GM21723 (cell line): ENCODE results near the gene GFOD1.
"Not testable (repeated sequence)": the region's sequence is repeated elsewhere in the genome, so short reads cannot be mapped to it uniquely, and the experiment has no call there.

ENCODE experiments used
- ATAC-seq: cut with Tn5 transposase; IDR thresholded peaks from one replicate; pipeline ENCODE4 v1.9.1; 2021; ENCODE audit warnings: mild to moderate bottlenecking, moderate library complexity; ENCODE audit not compliant: unreplicated experiment

The GFOD1 gene

DNA sequence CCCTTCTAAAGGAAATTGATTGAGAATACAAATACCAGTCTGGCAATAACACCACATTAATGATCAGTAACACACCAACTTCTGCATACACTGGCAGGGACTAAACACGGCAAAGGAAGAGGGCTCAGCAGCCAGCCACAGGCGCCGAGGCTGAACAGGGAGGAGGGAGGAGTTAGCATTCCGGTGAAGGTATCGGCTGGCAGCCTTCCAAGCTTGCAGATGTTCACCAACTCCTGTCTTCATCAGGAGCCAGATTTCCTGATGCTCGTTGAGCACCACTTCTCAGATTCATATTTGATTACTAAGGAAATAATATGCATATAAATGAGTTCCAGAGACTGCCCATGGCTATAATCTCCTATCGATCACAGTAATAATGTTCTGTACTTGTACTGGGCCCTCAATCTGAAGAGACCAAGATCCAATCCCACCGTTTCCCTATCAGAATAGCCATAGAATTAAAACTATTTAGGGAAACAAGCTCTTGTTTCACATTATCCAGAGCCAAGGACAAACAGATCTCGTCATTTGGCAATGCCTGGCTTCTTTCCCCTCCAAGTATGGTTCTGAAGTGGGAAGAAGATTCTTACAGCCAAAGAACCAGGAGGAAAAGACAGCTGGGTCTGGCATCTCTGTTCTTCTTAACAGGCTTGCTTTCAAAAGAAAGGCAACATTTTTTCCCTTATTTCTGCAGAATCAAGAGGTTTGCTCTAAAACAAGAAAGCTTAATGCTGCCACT is 42.2 kb downstream of the GFOD1 start:
- ATAC-seq, result no peak

DNA sequence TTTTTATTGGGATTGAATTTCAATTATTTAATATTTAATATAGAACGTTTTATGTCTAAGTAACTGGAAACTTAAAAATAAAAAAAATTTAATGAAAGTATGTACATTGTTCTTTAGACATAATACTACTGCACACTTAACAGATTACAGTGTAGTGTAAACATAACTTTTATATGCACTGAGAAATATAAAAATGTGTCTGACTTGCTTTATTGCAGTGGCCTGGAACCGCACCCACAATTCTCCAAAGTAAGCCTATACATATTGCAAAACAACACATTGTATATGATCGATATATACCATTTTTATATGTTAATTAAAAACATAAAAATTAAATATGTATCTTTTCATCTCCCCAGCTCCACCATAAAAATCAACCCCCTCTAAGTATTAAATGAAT is 42.8 kb downstream of the GFOD1 start:
- ATAC-seq, result no peak

DNA sequence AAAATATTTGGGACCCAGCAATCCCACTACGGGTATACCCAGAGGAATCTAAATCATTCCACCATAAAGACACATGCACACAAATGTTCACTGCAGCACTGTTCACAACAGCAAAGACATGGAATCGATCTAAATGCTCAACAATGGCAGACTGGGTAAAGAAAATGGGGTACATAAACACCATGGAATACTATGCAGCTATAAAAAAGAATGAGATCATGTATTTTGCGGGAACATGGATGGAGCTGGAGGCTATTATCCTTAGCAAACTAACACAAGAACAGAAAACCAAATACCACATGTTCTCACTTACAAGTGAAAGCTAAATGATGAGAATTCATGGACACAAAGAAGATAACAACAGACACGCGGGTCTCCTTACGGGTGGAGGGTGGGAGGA is 43.4 kb downstream of the GFOD1 start:
- ATAC-seq, result not testable (repeated sequence)

DNA sequence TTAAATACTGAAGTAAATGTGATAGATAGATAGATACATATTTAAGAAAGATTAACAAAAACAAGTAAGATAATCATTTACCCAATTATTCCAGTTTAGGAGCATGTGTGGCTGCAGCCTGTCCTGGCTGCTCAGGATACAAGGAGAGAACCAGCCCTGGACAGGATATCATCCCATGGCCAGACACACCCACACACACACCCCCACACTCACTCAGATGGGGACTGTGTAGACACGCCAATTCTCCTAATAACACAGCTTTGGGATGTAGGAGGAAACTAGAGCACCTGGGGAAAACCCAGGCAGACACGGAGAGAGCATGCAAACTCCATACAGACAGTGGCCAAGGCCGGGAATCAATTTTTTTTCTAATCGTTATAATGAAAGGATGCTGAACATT is 45.6 kb downstream of the GFOD1 start:
- ATAC-seq, result no peak

DNA sequence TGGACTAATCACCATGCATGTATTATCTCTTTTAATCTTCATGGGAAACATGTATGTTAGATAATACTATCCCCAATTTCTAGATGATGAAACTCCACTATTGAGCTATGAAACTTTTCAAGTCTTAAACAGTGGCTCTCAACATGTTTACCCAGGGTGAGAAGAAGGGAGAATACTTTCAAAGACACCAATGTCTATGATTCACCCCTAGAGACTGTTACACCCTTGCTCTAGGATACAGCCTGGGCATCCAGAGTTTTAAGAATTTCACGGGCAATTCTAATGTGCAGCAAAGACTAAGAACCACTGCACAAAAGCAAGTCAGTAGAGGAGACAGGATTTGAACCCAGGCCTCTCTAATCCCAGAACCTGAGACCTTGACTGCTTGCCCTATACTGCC is 47.8 kb downstream of the GFOD1 start:
- ATAC-seq, result no peak

DNA sequence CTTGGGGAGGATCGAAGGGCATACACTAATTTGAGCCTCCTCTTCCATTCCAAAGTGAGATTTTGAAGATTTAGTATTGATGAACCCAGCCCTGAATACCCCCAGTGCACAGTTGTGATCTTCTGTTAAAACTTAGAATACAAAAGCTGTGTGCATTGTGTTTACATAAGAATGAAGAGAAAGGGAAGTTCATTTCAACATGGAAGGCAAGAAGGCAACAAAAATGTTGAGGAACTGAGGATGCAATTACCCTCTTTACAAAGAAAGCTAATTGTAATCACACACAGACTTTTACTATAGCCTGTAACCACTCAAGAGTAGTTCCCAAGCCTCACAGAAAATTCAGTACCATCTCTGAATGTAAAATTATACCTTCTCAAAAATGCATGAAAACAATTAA is 49.3 kb downstream of the GFOD1 start:
- no peak for ATAC-seq

DNA sequence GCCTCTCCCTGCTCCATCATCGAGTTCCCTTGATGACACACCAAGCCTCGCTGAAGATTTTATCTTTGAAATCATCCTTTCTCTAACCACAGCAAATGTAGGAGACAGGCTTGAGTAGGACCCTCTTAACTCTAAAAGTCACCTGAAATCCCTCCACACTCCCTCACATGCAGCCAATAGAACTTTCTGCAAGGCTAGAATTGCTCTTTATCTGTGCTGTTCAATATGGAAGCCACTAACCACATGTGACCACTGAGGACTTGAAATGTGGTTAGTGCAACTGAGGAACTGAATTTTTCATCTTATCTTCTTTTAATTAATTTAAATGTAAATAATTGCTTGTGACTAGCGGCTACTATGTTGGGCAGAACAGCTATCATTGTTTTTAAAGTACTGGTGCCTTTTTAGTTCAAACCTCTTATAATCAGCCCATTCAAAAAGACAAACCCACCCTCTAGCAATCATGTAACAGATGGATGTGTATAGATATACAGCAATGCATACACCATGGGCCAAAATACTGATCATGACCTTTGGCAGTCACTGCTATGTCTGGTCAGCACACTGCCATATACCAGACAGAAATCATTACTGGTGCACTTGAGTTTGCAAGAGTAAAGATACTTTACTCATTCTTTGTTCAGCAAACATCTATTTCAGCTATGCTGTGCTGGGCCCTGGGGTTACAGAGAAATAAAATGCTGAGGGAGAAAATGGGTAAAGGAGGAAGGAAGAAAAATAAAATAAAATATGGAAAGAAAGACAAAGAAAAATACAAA is 50.0 kb downstream of the GFOD1 start:
- no peak for ATAC-seq

DNA sequence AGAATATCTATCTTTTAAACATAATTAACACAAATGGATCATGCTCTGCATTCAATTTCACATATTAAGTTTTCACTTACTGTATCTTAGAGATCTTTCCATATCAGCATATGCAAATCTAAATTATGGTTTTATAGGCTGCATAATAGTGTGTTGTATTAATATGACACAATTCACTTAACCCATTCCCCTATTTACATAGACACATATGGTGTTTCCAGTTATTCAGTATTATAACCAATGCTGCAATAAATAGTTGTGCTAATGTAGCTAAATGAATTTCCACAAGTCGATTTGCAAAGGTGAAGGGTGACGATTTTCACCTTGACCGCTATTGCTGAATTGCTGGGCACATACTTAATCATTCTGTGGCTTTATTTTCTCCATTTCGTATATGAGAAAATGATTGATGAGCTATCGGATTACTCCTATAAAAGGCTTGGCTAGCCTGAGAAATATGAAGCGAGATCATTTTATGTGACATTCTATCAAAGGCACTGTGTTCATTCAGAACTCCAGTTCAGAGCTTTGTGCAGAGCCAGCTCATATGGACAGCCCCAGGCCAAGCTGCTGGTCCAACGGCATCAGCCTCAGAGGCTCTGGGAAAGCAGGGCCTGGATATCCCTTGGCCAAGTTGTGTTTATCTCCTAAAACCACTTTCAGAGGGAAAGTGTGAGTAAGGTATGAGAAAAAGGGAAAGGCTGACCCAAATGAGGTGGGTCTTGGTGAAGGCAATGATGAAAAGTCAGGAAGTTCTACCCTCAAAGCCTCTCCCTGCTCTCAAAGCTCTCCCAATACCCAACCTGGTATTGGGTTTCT is 50.8 kb downstream of the GFOD1 start:
- ATAC-seq, result no peak

DNA sequence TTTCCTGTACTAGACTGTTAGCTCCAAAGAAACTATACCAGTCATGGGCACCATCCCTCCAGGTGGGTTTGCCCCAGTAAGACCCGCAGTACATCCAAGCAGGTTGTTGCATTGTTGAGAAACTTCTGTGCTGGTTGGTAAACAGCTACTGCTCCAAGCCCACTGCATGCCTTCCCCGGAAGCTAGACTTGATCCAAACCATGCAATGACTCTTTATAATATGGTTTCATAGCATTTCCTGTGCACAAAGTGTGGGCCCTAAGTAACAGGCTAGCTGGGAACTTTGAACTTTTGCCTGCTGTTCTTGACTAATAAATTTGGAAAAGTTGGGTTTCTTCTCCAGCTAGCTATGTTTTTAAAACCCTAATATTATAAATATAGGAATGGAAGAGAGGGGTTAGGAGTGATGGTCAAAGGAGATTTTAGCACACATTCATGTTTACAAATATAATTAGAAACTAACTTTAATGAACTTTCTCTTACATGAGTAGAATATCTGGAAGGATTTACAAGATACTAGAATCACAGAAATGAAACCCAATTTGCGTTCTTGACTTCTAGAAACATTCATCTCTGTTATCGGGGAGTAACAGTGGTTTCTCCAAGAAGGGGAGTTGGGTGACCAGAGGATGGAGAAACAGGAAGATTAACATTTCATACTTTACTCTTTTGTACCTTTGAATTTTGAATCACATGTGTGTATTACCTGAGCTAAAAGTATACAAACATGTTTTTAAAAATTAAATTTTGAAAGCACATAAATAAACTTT is 51.7 kb downstream of the GFOD1 start:
- no peak for ATAC-seq

DNA sequence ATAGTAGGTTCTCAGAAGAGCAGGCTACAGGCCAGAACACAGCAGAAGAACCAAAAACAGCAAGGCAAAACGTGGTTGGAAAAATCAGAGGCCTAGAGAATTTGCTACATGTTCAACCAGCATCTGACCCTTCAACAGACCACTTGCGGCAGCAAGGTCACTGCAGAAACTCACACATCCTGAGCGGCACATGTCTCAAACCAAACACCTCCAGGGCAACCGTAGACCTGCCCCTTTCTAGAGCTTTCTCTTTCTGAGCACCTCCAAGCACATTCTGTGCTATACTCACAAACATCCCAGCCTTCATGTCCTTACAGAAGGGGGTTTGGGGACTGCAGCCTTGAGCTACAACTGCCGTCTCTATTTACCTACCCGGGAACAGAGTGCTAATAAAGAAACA is 52.6 kb downstream of the GFOD1 start:
- ATAC-seq, result no peak

DNA sequence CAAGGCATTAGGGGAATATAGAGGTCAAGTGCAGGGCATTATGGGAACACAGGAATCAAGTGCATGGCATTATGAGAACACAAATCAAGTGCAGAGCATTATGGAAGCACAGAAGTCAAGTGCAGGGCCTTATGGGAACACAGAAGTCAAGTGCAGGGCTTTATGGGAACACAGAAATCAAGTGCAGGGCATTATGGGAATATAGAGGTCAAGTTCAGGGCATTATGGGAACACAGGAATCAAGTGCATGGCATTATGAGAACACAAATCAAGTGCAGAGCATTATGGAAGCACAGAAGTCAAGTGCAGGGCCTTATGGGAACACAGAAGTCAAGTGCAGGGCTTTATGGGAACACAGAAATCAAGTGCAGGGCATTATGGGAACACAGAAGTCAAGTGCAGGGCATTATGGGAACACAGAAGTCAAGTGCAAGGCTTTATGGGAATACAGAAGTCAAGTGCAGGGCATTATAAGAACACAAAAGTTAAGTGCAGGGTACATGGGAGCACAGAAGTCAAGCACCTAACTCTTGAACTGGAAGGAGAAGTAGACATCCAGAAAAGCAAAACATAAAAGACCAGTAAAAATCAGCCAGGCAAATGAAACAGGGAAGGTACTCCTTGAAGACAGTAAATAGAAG is 53.1 kb downstream of the GFOD1 start:
- not testable (repeated sequence) for ATAC-seq

DNA sequence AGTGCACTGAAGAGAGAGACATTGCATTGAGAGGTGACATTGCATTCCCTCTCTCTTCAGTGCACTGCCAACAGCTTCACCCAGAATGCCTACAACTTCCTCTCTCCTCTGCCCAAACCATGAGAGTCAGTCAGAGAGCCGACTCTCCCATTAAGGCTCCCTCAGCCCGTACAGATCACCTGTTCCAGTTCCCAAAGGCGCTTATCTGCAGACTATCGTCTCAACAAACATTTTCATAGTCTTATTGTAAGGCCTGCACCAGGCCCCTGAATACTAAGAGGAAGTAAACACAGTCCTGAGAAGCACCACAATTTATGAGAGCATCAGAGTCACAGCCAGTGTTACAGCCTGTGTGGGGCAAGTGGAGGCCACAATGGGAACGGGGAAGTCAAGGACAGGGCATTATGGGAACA is 53.7 kb downstream of the GFOD1 start:
- no peak for ATAC-seq

DNA sequence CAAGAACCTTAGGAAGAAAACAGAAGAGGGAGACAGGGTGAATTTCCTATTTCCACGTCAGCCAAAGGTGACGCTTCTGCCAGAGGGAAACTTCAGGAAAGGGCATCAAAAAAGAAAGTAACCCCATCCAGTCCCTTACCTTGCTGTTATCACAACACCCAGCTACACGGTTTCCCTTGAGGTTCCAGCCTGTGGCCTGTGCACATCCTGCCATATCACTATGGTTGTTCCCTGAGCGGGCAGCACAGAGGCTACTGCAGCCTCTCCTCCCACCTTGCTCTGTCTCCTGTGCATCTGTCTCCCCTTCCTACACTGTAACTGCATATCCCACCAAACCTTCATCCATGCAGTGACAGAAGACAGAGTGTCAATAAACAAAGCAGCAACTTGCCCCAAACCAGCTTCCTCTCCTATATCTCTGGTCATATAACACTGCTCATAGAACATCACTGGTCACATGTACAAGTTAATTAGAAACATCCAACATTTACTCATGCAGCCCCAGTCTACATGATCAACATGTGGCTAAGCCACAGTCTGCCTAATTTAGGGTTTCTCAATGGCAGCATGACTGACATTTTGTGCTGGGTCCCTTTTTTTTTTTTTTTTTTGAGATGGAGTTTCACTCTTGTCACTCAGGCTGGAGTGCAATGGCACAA is 54.7 kb downstream of the GFOD1 start:
- no peak for ATAC-seq

DNA sequence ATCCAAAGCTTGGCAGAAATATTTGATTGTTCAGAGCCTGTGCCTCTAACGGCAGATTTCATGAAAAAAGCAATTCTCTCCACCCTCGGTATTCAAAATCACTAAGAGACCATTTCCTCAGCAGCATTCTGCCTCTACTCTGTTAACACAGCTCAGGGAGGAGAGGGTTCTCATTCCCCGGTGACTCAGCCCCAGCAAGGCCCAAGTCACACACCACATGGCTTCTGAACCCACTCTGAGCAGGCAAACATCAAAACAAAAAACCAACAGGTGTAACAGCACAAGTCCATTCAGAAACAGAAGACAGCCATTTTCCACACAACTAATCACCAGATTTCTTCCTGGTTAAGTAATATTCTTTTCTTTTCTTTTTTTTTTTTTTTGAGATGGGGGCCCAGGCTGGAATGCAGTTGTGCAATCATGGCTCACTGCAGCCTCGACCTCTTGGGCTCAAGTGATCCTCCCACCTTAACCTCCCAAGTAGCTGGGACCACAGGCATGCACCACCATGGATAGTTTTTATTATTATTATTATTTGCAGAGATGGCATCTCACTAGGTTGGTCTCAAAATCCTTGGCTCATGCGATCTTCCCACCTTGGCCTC is 55.4 kb downstream of the GFOD1 start:
- ATAC-seq, result no peak

DNA sequence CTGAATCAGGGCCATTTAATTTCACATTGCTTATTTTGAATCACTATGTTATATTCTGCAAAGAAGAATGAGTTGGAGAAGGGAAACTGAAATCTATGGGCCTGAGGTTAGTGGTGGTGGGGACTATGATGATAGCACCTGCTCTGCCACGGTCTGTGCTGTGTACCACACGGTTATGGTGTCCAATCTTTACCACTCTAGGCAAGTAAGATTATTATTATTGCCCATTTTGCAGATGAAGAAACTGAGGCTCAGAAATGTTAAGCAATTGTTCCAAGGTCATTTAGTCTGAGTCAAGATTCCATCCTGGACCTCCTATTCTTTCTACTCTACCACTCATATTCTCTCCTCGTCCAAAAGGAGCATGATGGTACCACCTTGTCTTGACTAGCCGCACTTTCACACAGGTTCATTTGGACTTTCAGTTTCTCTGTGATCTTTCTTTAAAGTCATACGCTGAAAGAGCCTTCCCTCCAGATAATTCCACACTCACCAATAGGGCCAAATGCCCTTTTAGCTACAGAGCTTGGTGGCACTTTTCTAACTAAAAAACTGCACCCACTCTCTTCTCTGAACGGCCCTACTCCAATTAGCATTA is 56.2 kb downstream of the GFOD1 start:
- no peak for ATAC-seq

DNA sequence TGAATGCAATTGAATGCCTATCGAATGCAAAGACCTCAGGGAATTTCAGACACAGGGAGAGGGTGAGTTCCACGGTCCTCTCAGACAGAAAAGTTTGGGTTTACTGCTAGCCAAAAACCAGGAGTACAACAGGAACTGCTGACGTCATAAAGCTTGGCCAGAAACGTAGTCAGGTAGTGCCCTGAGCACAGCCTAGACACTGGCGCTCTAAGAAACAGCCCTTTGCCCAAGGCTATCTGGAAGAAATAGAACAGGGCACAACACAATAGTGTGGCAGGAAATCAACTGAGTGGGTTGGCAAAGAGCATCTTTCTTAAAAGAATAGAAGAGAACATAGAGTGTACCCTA is 58.0 kb downstream of the GFOD1 start:
- no peak for ATAC-seq

DNA sequence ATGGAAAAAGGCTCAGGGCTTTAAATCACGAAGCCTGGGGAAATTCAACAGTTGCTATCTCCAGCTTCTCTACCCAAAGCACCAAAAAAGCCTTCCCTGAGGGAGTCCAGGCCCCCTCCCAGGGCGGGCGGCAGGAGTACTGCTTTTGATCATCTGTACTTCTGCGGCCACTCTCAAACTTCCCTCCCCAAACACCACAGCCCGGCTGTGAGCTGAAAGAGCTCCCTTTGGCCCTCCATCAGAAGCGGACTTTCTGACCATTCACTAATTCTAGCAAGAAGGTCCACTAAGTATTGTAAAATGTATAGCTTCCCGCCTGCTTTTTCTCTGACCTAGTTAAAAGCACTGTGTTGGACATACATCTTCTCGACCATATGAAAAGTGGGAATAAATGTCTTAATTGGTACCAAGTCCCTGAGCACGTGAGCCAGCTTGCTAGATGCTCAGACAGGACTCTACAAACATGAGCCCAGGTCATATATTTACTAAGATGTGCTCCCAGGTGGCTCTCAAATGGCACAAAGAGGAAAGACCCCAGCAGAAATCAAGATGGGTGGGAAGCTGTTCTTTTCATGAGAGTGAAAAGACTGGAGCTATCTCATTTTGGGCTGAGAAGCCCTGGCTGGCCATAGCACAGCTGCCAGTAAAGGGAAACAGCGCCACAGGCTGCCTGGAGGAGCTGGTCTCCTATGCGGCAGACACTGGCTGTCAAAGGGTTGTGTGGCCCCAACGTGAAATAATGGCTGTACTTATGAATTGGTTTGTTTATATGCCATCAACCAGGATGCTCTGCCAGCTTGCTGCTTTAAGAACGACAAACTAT is 58.6 kb downstream of the GFOD1 start:
- ATAC-seq, result peak; percentile 34
